A549 treated with Hydrocortisone at 1 μM for 4 hours (cell line): ENCODE results near the gene USF1. TPM values are rescaled to one million over a fixed set of nuclear protein-coding genes. Genes with fewer than 3 reads are reported as not detected.

Source experiments
- total RNA-seq: library from RNA; stranded (reverse); fragments of 200-300 nt; extraction: Qiagen RNA extraction; gene quantifications from 5 replicates; pipeline ENCODE4 v1.2.3, GENCODE V29; 2022

Gene USF1, protein sequence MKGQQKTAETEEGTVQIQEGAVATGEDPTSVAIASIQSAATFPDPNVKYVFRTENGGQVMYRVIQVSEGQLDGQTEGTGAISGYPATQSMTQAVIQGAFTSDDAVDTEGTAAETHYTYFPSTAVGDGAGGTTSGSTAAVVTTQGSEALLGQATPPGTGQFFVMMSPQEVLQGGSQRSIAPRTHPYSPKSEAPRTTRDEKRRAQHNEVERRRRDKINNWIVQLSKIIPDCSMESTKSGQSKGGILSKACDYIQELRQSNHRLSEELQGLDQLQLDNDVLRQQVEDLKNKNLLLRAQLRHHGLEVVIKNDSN
- total RNA-seq: 44.3 to 53.3 TPM (median 48.2 TPM) in 5 replicates

DNA sequence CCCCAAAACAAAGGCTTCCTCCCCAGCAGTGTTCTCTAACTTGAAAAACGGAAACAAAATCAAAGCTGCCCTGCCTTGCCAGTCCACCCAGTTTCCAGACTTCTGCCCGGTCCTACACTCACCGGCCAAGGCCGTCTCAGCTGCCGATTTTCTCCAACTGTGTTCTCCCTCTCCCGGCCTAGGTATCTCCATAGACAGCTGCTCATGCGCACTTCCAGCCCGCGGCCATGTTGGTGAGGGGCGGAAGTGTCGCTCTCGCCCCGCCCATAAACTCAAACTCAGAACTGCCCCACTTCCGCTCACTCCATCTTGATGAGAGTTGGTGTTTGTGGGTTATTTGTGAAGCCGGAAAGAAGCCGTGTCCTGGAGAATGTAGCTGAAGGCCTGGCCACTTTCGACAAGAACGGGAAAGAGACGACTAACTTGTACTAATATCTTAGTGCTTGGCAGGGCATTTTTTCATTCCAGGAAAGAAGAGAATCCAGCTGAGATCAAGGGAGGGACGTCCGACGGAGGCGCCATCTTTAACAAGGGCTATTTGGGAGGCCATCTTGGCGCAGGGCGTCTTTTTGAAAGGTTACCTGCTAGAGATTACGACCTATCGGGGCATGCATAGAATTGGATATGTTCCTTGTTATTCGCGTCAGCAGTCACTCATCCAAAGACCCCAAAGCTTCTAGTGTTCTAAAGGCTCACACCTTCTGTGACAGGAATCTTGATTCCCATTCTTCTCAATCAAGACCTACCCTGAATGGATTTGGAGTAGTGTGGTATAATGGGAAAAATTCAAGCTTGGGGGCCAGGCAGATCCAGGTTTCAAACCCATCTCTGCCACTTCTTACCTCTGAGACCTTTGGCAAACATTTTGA is at the start of gene USF1:
TSS of gene USF1 (minus strand) at position 242 of the 869 bp plus-strand sequence. CDS start 2,702 bp downstream, outside the sequence.

GRCh38 chr1:161089251-161089924 is 43.6 kb upstream of the USF1 start, which contains the start of gene NECTIN4:
Gene NECTIN4, minus strand, starts transcription at chr1:161089558. Its CDS starts 262 bp downstream, at chr1:161089296.

DNA sequence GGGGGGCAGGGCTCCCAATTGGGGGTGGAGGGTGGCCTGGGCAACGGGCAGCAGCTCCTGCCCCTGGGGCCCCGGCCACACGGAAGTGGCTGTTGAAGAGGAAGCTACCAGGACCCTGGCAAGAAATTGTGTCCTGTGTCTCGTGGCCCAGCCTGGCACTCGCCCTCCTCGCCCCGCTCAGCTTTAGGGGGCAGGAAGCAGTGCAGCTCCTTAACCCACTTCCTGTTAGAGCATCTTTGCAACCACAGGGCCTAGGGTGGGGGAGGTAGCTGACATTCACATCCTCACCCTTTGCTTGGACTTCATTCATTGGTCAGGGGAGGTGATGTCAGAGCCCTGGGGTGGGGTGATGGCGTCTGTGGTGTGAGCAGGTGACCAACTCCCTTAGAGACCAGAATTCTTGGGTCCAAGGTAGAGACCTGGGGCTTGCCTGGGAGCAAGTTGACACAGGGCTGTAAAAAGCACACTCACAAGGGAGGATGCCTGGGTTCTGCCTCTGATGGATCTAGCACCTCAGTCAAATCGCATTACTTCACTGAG is 24.0 kb upstream of the USF1 start, which contains the start of gene ARHGAP30:
TSS of gene ARHGAP30 (minus strand) at position 161 of the 540 bp plus-strand sequence. CDS start 267 bp downstream, outside the sequence.

GRCh38 chr1:161038523-161039153 is 7.1 kb downstream of the USF1 start, which contains the start of gene TSTD1:
Gene TSTD1, minus strand, starts transcription at chr1:161038964. Its CDS starts 75 bp downstream, at chr1:161038889.

GRCh38 chr1:161020509-161021164 is 25.1 kb downstream of the USF1 start, which contains the start of gene F11R:
Gene F11R, minus strand, starts transcription at chr1:161021152. Its CDS starts 79 bp downstream, at chr1:161021073.

Other genes with a start within 250 kb of the USF1 start
- 0.07 to 0.17 TPM (median 0.11 TPM) in 5 replicates for gene LY9, start 249.8 kb downstream of the USF1 start, total RNA-seq
- gene CD244, start 183.1 kb downstream of the USF1 start, total RNA-seq: not detected in 5 replicates
- gene ITLN1, start 160.8 kb downstream of the USF1 start, total RNA-seq: not detected in 5 replicates
- gene ITLN2, start 91.2 kb downstream of the USF1 start, total RNA-seq: 0.78 to 1.2 TPM (median 0.96 TPM) in 5 replicates
- gene F11R, start 24.8 kb downstream of the USF1 start, total RNA-seq: 47.1 to 81.0 TPM (median 59.6 TPM) in 5 replicates
- 0.36 to 0.44 TPM (median 0.39 TPM) in 4 of 5 replicates, not detected in the other for gene TSTD1, start 7.0 kb downstream of the USF1 start, total RNA-seq
- 0.05 to 0.15 TPM (median 0.12 TPM) in 5 replicates for gene ARHGAP30, start 23.9 kb upstream of the USF1 start, total RNA-seq
- 1.00 to 2.2 TPM (median 2.0 TPM) in 5 replicates for gene NECTIN4, start 43.6 kb upstream of the USF1 start, total RNA-seq
- 1.5 to 2.6 TPM (median 1.9 TPM) in 5 replicates for gene KLHDC9, start 52.4 kb upstream of the USF1 start, total RNA-seq
- gene PFDN2, start 72.1 kb upstream of the USF1 start, total RNA-seq: 97.4 to 109 TPM (median 107 TPM) in 5 replicates
- gene NIT1, start 72.1 kb upstream of the USF1 start, total RNA-seq: 29.9 to 32.4 TPM (median 30.9 TPM) in 5 replicates
- gene DEDD, start 86.7 kb upstream of the USF1 start, total RNA-seq: 30.0 to 33.7 TPM (median 30.7 TPM) in 5 replicates
- 85.4 to 123 TPM (median 86.5 TPM) in 5 replicates for gene UFC1, start 108.0 kb upstream of the USF1 start, total RNA-seq
- gene USP21, start 113.5 kb upstream of the USF1 start, total RNA-seq: 19.7 to 23.1 TPM (median 21.3 TPM) in 5 replicates
- 12.7 to 17.2 TPM (median 16.4 TPM) in 5 replicates for gene PPOX, start 120.4 kb upstream of the USF1 start, total RNA-seq
- gene B4GALT3, start 131.5 kb upstream of the USF1 start, total RNA-seq: 22.6 to 25.6 TPM (median 24.1 TPM) in 5 replicates
- gene ADAMTS4, start 153.1 kb upstream of the USF1 start, total RNA-seq: 0.02 to 0.18 TPM in 2 of 5 replicates, not detected in the others
- gene NDUFS2, start 156.4 kb upstream of the USF1 start, total RNA-seq: 77.6 to 110 TPM (median 81.3 TPM) in 5 replicates
- 0.22 to 0.43 TPM (median 0.28 TPM) in 3 of 5 replicates, not detected in the others for gene FCER1G, start 169.3 kb upstream of the USF1 start, total RNA-seq
- 1.2 to 2.3 TPM in 2 of 5 replicates, not detected in the others for gene APOA2, start 177.7 kb upstream of the USF1 start, total RNA-seq
- 10.6 to 13.0 TPM (median 11.1 TPM) in 5 replicates for gene TOMM40L, start 180.1 kb upstream of the USF1 start, total RNA-seq
- gene NR1I3, start 192.2 kb upstream of the USF1 start, total RNA-seq: not detected in 5 replicates
- gene PCP4L1, start 212.8 kb upstream of the USF1 start, total RNA-seq: 0.09 to 0.17 TPM (median 0.12 TPM) in 4 of 5 replicates, not detected in the other